SK-N-SH (cell line): ENCODE measurements around the gene STRIT1. TPM values are rescaled to one million over a fixed set of nuclear protein-coding genes. Genes with fewer than 3 reads are reported as not detected.
A peak's percentile ranks its signal among the peaks of the same experiment; 100 is the strongest.

ENCODE experiments used
- CTCF ChIA-PET: fragments of 300-600, 350-600 bp; formaldehyde crosslinking; extraction: SDS; loops from one replicate; lab custom pipeline; 2021; lab: Yijun Ruan, JAX
- POLR2A ChIA-PET: fragments of 350-600 bp; sonication (Branson Sonifier 250); formaldehyde crosslinking; extraction: SDS; loops from one replicate; lab custom pipeline; 2020; ENCODE audit warnings: antibody characterized with exemption, inconsistent platforms; lab: Yijun Ruan, JAX
- DNase-seq: peaks from one replicate; pipeline ENCODE4 v3.0.0; 2012
- H2AFZ ChIP-seq: fragments of 200-600 bp; sonication (generic); 2 replicates; pipeline ENCODE4 v1.8.1; 2016; ENCODE audit warnings: antibody characterized with exemption, mild to moderate bottlenecking, low read depth
- H3F3A ChIP-seq: fragments of 200-600 bp; sonication (generic); replicated peaks from 2 replicates; pipeline ENCODE3; 2016; ENCODE audit warnings: antibody characterized with exemption, mild to moderate bottlenecking; ENCODE audit not compliant: insufficient read depth
- H3K27ac ChIP-seq, 2 experiments: fragments of 200-500 bp in 1 of 2; fragments of 200-600 bp in 1 of 2; sonication (Bioruptor generic) in 1 of 2; sonication (generic), shearing (Covaris generic) in 1 of 2; 2 replicates each; pipeline versions ENCODE4 v1.5.1 to v1.6.1; 2014 to 2016; ENCODE audit warnings: low read depth in 2 of 2, inconsistent platforms in 1 of 2, low read length in 1 of 2, mild to moderate bottlenecking in 1 of 2, mixed read lengths in 1 of 2
- H3K27me3 ChIP-seq: fragments of 200-600 bp; sonication (generic), shearing (Covaris generic); 2 replicates; pipeline ENCODE4 v1.6.1; 2016; ENCODE audit warnings: mixed run types; ENCODE audit not compliant: insufficient read depth
- H3K36me3 ChIP-seq, 2 experiments: fragments of 200-500 bp in 1 of 2; fragments of 200-600 bp in 1 of 2; sonication (Bioruptor generic) in 1 of 2; sonication (generic) in 1 of 2; replicated peaks in 1 of 2; 2 replicates each; pipeline versions ENCODE3 to v1.5.1; 2014 to 2016; ENCODE audit warnings: low read length in 1 of 2, mild to moderate bottlenecking in 1 of 2; ENCODE audit not compliant: insufficient read depth in 2 of 2, control insufficient read depth in 1 of 2
- H3K4me1 ChIP-seq, 2 experiments: fragments of 200-500 bp in 1 of 2; fragments of 200-600 bp in 1 of 2; sonication (Bioruptor generic) in 1 of 2; sonication (generic), shearing (Covaris generic) in 1 of 2; 2 replicates each; pipeline versions ENCODE4 v1.5.1 to v1.6.1; 2014 to 2016; ENCODE audit warnings: low read depth in 1 of 2, low read length in 1 of 2, mixed run types in 1 of 2; ENCODE audit not compliant: insufficient read depth in 2 of 2, control insufficient read depth in 1 of 2
- H3K4me2 ChIP-seq: fragments of 200-600 bp; sonication (generic), shearing (Covaris generic); 2 replicates; pipeline ENCODE4 v1.6.1; 2017; ENCODE audit warnings: mixed run types
- H3K4me3 ChIP-seq, 2 experiments: fragments of 200-500 bp in 1 of 2; fragments of 200-600 bp in 1 of 2; sonication (Bioruptor generic) in 1 of 2; sonication (generic), shearing (Covaris generic) in 1 of 2; 2 replicates each; pipeline versions ENCODE4 v1.5.1 to v1.8.1; 2014 to 2016; ENCODE audit warnings: low read depth in 2 of 2, inconsistent platforms in 1 of 2, low read length in 1 of 2, mild to moderate bottlenecking in 1 of 2, mixed read lengths in 1 of 2, moderate library complexity in 1 of 2
- H3K79me2 ChIP-seq: fragments of 200-600 bp; sonication (generic); 2 replicates; pipeline ENCODE4 v1.8.1; 2017; ENCODE audit warnings: mild to moderate bottlenecking; ENCODE audit not compliant: insufficient read depth
- H3K9ac ChIP-seq: fragments of 200-600 bp; sonication (generic); 2 replicates; pipeline ENCODE4 v1.6.1; 2017; ENCODE audit warnings: mixed run types
- H3K9me2 ChIP-seq: fragments of 200-600 bp; sonication (generic); 2 replicates; pipeline ENCODE4 v1.6.1; 2017; ENCODE audit warnings: mixed run types
- H3K9me3 ChIP-seq: fragments of 200-600 bp; sonication (generic); 2 replicates; pipeline ENCODE4 v1.6.1; 2017; ENCODE audit warnings: mixed run types, mild to moderate bottlenecking, moderate library complexity
- H4K20me1 ChIP-seq: fragments of 200-600 bp; sonication (generic); 2 replicates; pipeline ENCODE4 v1.6.1; 2017; ENCODE audit warnings: mild to moderate bottlenecking, mixed run types; ENCODE audit not compliant: insufficient read depth
- GATA2 ChIP-seq: sonication (generic); formaldehyde crosslinking; IDR thresholded peaks from 2 replicates; pipeline ENCODE4 v1.5.0; 2020; ENCODE audit warnings: mild to moderate bottlenecking, missing genetic modification reagents
- JUND ChIP-seq: IDR thresholded peaks from 2 replicates; pipeline ENCODE4 v1.4.0; 2012
- POLR2AphosphoS5 ChIP-seq: IDR thresholded peaks from 2 replicates; pipeline ENCODE4 v1.6.1; 2012; ENCODE audit warnings: low read depth, low read length
- SIN3A ChIP-seq: IDR thresholded peaks from 2 replicates; pipeline ENCODE4 v1.6.1; 2012; ENCODE audit warnings: low read depth, mild to moderate bottlenecking, low read length, moderate library complexity, borderline replicate concordance
- TAF1 ChIP-seq: IDR thresholded peaks from 2 replicates; pipeline ENCODE4 v1.6.1; 2012; ENCODE audit warnings: low read depth, mild to moderate bottlenecking, low read length, moderate library complexity, borderline replicate concordance
- WGBS: methylation state at CpG from one replicate; pipeline ENCODE4 v1.1.6; 2017; ENCODE audit warnings: low lambda C conversion rate; 5-methylcytosine and 5-hydroxymethylcytosine counted together
- polyA plus RNA-seq, 3 experiments: library from polyadenylated mRNA; depleted of rRNA; stranded (reverse); fragments of >200 nt; gene quantifications; 2 replicates each; pipeline ENCODE4 v1.2.3, GENCODE V29; 2012

Gene STRIT1
- polyA plus RNA-seq, 1 of the 3 experiments (the other 2 are of a cell fraction) = not detected

GRCh38 chr3:155286736-155287135 lies 6.7 kb downstream of the STRIT1 start:
- no peak for TF ChIP-seq SIN3A
- no peak for TF ChIP-seq GATA2 (CRISPR knock-in tag)
- no peak for TF ChIP-seq TAF1
- Histone ChIP-seq H4K20me1 (no peaks in the 10 kb centered on the region), H3K4me2 (no peak overlapping the region), H3F3A (no peaks in the 10 kb centered on the region), H3K9ac (no peak overlapping the region), H3K27me3 (no peaks in the 10 kb centered on the region), H3K9me3 (no peaks in the 10 kb centered on the region), H3K9me2 (no peaks in the 10 kb centered on the region), H3K27ac (no peak overlapping the region), H3K4me3 (no peak overlapping the region), H3K4me1 (0 out of 4 replicates have a peak, but pooled peaks cover 0 to 5% of the 10 kb centered on the region in 2 experiments), H3K36me3 (no peaks in the 10 kb centered on the region), H2AFZ (no peak overlapping the region), H3K79me2 (no peaks in the 10 kb centered on the region)
- ChIA-PET CTCF (interaction anchor here (1.1 kb wide), 1 partner anchor 87 kb away, joined by 3 read pairs; no protein-coding TSS in a partner anchor), POLR2A (no interaction called here)
- no peak for DNase-seq
- 39% methylated on average over 2 of the region's 2 CpGs for WGBS

GRCh38 chr3:155285936-155286335 lies 7.5 kb downstream of the STRIT1 start:
- no peak for TF ChIP-seq POLR2AphosphoS5
- CTCF ChIA-PET = interaction anchor here (1.1 kb wide), 1 partner anchor 86 kb away, joined by 3 read pairs; no protein-coding TSS in a partner anchor
- no peaks in the 10 kb centered on the region for H3K27me3 ChIP-seq

DNA sequence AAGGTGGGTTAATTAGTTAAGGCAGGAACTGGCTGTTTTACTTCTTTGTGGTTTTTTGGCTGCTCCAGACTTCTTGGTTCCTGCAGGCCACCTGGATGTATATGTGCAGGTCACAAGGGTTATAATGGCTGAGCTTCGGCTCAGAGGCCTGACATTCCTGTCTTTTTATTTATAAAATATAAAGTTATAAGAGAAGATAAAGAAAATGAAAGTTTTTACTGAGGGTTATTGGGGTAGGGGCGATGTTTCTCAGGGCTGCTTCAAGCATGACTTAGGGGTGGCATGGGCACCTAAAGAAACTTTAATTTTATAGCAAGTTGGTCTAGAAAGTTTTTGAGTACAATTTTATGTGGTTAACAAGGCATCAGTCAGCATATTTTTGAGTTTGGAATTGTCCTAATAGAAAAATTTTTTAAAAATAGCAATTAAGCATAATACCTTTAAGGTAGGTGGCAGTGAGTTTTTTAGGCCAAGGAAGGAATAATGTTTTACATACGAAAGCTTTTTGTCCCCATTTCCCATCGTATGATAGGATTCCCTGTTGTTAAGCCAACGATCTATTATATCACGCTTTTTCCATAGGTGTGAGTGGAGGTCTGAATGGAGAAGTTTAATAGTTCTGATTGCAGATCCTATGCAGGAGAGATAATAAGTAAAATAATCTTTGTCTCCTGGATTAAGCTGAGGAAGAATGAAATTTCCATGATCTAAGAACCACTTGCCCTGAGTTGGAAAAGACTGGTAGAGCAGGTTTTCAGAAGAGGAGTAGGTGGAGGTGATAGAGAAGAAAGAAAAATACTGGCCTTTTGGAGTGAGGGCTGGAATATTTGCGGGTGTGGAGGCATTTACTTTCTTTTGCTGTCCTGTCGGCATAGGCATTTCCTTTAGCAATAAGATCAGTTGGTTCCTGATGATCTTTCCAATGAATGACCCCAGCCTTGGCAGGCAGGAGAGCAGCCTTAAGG lies 10.1 kb downstream of the STRIT1 start:
- Histone ChIP-seq H3K9ac (no peak overlapping the region), H3K4me2 (peak overlapping the region; percentile 57; the same call in 1 of the 2 replicates), H3K4me1 (0 out of 4 replicates have a peak, but pooled peaks cover 0 to 5% of the 10 kb centered on the region in 2 experiments), H3K36me3 (no peaks in the 10 kb centered on the region), H3K27me3 (no peaks in the 10 kb centered on the region), H3K9me2 (no peaks in the 10 kb centered on the region), H4K20me1 (no peaks in the 10 kb centered on the region), H3K4me3 (no peak overlapping the region), H3K27ac (no peak overlapping the region), H3F3A (no peaks in the 10 kb centered on the region), H2AFZ (no peak overlapping the region), H3K9me3 (no peaks in the 10 kb centered on the region), H3K79me2 (no peaks in the 10 kb centered on the region)
- POLR2A ChIA-PET = no interaction called here
- CTCF ChIA-PET = no interaction called here
- no peak for DNase-seq
- TF ChIP-seq JUND = no peak
- WGBS = 69% methylated on average over 8 of the region's 8 CpGs

More at GRCh38 chr3:155285936-155286335, 7.5 kb downstream of the STRIT1 start:
- H3K9me2 ChIP-seq = no peaks in the 10 kb centered on the region
- H2AFZ ChIP-seq = no peak overlapping the region
- H3K9me3 ChIP-seq = no peaks in the 10 kb centered on the region
- H3K4me1 ChIP-seq = 0 out of 4 replicates have a peak, but pooled peaks cover 0 to 5% of the 10 kb centered on the region in 2 experiments
- no peak overlapping the region for H3K4me3 ChIP-seq
- H3K4me2 ChIP-seq = no peak overlapping the region
- no peak overlapping the region for H3K27ac ChIP-seq
- no peak for DNase-seq
- no peaks in the 10 kb centered on the region for H3F3A ChIP-seq
- H3K9ac ChIP-seq = no peak overlapping the region
- no peaks in the 10 kb centered on the region for H3K36me3 ChIP-seq
- WGBS = 69% methylated on average over 4 of the region's 4 CpGs
- no peaks in the 10 kb centered on the region for H3K79me2 ChIP-seq
- POLR2A ChIA-PET = no interaction called here
- H4K20me1 ChIP-seq = no peaks in the 10 kb centered on the region
